Measurements from ENCODE around the gene PDE6B.
"Not testable (repeated sequence)": the region's sequence is repeated elsewhere in the genome, so short reads cannot be mapped to it uniquely, and the experiment has no call there.

PDE6B gene

GRCh38 chr4:635851-636627 is 10.7 kb downstream of the PDE6B start:
- H3K4me1 ChIP-seq: no peaks in the 10 kb centered on the region
- no peaks in the 10 kb centered on the region for H3K27me3 ChIP-seq

DNA sequence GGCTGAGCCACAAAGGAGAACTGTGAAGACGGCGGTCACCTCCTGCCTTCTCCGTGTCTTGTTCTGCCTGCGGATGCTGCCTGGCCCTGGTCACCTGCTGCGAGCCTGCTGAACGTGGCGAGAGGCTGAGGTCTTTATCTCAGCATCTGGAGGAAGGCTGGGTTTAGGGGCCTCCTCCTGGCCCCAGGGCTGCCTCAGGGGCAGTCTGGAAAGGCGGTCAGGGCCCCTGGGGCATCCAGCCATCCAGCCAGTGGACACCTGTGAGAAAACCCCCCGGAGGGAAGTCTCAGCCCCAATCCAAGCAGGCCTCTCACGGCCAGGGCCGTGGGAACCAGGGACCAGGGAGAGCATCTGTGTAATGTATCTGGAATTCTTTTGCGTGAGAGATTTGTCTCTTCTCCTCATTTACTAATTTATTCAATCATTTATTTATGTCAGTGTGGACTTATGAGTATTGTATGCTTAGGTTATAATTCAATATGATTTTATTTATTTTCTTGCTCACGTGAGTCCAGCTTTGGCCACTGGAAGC is 11.3 kb downstream of the PDE6B start:
- Histone ChIP-seq H3K4me2 (no peak overlapping the region), H3K27ac (no peak overlapping the region), H4K20me1 (no peaks in the 10 kb centered on the region), H3K9ac (no peak overlapping the region), H3K9me3 (peaks cover 26% of the 10 kb centered on the region), H3K27me3 (no peaks in the 10 kb centered on the region), H3K4me3 (no peak overlapping the region), H3K36me3 (no peaks in the 10 kb centered on the region), H3K4me1 (no peaks in the 10 kb centered on the region)
- no peak for TF ChIP-seq Cebpa-rat (IDR thresholded peaks at IDR 0.05)

More at GRCh38 chr4:635851-636627, 10.7 kb downstream of the PDE6B start:
- H4K20me1 ChIP-seq: no peaks in the 10 kb centered on the region
- no peak overlapping the region for H3K4me2 ChIP-seq
- no peak overlapping the region for H3K9ac ChIP-seq
- no peaks in the 10 kb centered on the region for H3K36me3 ChIP-seq
- H3K4me3 ChIP-seq: no peak overlapping the region
- H3K27ac ChIP-seq: no peak overlapping the region
- TF ChIP-seq Cebpa-rat (IDR thresholded peaks at IDR 0.05): no peak
- peaks cover 26% of the 10 kb centered on the region for H3K9me3 ChIP-seq

GRCh38 chr4:637536-638280 is 12.3 kb downstream of the PDE6B start:
- Histone ChIP-seq H3K9me3 (peaks cover 26% of the 10 kb centered on the region), H3K9ac (no peak overlapping the region), H3K36me3 (no peaks in the 10 kb centered on the region), H3K4me2 (no peak overlapping the region), H3K4me1 (no peaks in the 10 kb centered on the region), H3K27ac (no peak overlapping the region), H4K20me1 (no peaks in the 10 kb centered on the region), H3K27me3 (no peaks in the 10 kb centered on the region), H3K4me3 (no peak overlapping the region)
- no peak for TF ChIP-seq Cebpa-rat (IDR thresholded peaks at IDR 0.05)

DNA sequence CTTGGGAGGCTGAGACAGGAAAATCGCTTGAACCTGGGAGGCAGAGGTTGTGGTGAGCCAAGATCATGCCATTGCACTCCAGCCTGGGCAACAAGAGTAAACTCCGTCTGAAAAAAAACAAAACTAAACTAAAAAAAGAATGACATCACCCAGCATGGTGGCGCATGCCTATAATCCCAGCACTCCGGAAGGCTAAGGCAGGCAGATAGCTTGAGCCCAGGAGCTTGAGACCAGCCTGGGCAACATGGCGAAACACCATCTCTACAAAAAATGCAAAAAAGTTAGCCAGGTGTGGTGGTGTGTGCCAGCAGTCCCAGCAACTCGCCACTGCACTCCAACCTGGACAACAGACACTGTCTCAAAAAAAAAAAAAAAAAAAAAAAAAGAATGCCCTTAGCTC is 17.0 kb downstream of the PDE6B start:
- not testable (repeated sequence) for H3K27ac ChIP-seq, H3K4me3 ChIP-seq, H3K9ac ChIP-seq, H3K36me3 ChIP-seq, H3K4me2 ChIP-seq, H3K27me3 ChIP-seq, H4K20me1 ChIP-seq
- Histone ChIP-seq H3K4me1 (peaks cover 19% of the 10 kb centered on the region), H3K9me3 (peaks cover 50% of the 10 kb centered on the region)

- Histone ChIP-seq H3K9me3 (peaks cover 71% of the 10 kb centered on the region), H3K4me2 (peak overlapping the region; percentile 66), H3K36me3 (no peaks in the 10 kb centered on the region), H3K4me1 (peaks cover 33% of the 10 kb centered on the region), H3K9ac (no peak overlapping the region), H4K20me1 (no peaks in the 10 kb centered on the region), H3K27me3 (no peaks in the 10 kb centered on the region), H3K27ac (peak overlapping the region; percentile 28), H3K4me3 (no peak overlapping the region)
- no peak for TF ChIP-seq Cebpa-rat (IDR thresholded peaks at IDR 0.05)
Observed at GRCh38 chr4:646460-646859, 21.1 kb downstream of the PDE6B start.

DNA sequence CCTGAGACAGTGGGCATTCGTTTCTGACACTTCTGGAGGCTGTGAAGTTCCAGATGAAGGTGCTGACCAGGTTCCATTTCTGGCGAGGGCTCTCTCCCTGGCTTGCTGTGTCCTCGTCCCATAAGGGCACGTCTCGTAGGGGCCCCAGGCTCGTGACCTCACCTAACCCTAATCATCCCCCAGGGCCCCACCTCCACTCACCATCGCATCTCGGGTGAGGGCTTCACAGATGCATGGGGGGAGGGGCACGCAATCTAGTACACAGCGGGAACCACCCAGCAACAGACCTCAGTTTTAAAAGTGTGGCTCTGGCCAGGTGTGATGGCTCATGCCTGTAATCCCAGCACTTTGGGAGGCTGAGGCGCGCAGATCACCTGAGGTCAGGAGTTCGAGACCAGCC is 22.1 kb downstream of the PDE6B start:
- TF ChIP-seq Cebpa-rat (IDR thresholded peaks at IDR 0.05): no peak
- peaks cover 33% of the 10 kb centered on the region for H3K4me1 ChIP-seq
- no peaks in the 10 kb centered on the region for H3K27me3 ChIP-seq
- no peak overlapping the region for H3K9ac ChIP-seq
- no peak overlapping the region for H3K4me2 ChIP-seq
- H3K27ac ChIP-seq: no peak overlapping the region
- no peaks in the 10 kb centered on the region for H3K36me3 ChIP-seq
- peaks cover 61% of the 10 kb centered on the region for H3K9me3 ChIP-seq
- no peaks in the 10 kb centered on the region for H4K20me1 ChIP-seq
- no peak overlapping the region for H3K4me3 ChIP-seq

DNA sequence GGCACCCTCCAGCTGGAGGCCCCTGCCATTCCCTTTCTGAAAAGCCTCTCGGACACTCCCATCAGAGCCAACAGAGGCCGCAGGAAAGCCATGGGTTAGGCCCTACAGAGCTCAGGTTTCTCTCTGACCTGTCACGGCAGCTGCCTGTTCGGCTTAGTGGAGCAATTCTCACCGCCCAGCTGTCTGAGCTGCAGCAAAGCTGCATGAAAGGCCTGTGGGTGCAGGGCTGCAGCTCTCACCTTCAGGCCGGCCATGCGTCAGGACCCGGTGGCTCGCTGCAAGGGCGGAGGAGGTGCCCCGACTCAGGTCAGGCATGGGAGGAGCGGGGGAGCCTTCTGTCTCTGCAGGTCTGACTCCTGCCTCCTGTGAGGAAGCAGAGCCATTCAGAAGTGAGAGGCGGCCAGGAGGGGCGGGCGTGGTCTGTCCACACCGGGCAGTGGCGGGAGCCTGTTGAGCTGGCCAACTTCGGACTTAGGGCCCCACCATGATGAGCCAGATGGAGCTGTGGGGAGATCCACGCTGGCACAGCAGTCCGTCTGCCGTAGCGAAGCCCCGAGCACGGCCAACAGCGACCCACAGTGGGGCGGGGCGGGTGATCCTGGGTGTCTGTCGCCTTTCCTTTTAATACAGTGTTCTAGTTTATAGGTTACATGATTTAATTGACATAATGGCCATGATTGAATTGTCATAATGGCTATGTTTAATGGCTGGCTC is 23.4 kb downstream of the PDE6B start:
- no peak for TF ChIP-seq Cebpa-rat (IDR thresholded peaks at IDR 0.05)
- H3K4me1 ChIP-seq: peaks cover 38% of the 10 kb centered on the region
- no peaks in the 10 kb centered on the region for H3K36me3 ChIP-seq
- H3K4me3 ChIP-seq: no peak overlapping the region
- H3K27ac ChIP-seq: no peak overlapping the region
- H3K4me2 ChIP-seq: no peak overlapping the region
- H3K27me3 ChIP-seq: no peaks in the 10 kb centered on the region
- H4K20me1 ChIP-seq: no peaks in the 10 kb centered on the region
- no peak overlapping the region for H3K9ac ChIP-seq
- peaks cover 48% of the 10 kb centered on the region for H3K9me3 ChIP-seq

GRCh38 chr4:649293-649625 is 23.9 kb downstream of the PDE6B start:
- H3K36me3 ChIP-seq: no peaks in the 10 kb centered on the region
- no peak overlapping the region for H3K4me3 ChIP-seq
- no peaks in the 10 kb centered on the region for H3K27me3 ChIP-seq
- H3K4me1 ChIP-seq: peaks cover 38% of the 10 kb centered on the region
- H3K9me3 ChIP-seq: peaks cover 43% of the 10 kb centered on the region
- no peaks in the 10 kb centered on the region for H4K20me1 ChIP-seq
- H3K9ac ChIP-seq: no peak overlapping the region
- peak overlapping the region; percentile 26; the same call in 1 of the 2 replicates for H3K4me2 ChIP-seq
- 0 out of 2 replicates have a peak overlapping the region, but pooled peaks have one; percentile 41 for H3K27ac ChIP-seq
- no peak for TF ChIP-seq Cebpa-rat (IDR thresholded peaks at IDR 0.05)

DNA sequence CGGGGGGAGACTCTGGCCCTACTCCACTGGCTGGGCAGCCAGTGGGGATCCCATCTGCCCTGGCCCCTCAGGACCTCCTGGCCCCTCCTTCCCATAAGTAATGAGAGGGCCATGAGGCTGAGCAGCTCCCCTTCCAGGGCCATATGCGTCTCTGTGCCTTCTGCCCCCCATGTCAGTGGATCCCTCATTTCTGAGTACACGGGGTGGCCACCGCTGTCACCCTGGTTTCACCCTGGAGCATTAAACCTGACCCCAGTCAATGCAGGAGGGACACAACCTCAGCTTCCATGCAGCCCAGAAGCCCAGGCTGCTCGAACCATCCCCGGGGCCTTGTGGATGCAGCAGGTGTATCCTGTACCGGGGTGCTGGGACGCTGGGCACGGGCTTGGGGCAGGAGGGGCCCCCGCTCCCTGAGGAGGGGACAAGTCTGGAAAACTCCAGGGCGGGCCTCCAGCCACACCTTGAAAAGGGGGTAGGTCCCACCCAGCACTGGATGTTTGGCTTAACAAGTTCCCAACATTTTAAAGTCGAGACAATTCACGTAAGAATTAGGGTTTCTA is 24.5 kb downstream of the PDE6B start:
- Histone ChIP-seq H3K27ac (peak overlapping the region; percentile 41; the same call in 1 of the 2 replicates), H3K4me3 (no peak overlapping the region), H3K9ac (no peak overlapping the region), H3K36me3 (no peaks in the 10 kb centered on the region), H4K20me1 (no peaks in the 10 kb centered on the region), H3K9me3 (peaks cover 38% of the 10 kb centered on the region), H3K27me3 (no peaks in the 10 kb centered on the region), H3K4me2 (peak overlapping the region; percentile 26; the same call in 1 of the 2 replicates), H3K4me1 (peaks cover 38% of the 10 kb centered on the region)
- TF ChIP-seq Cebpa-rat (IDR thresholded peaks at IDR 0.05): no peak
